MG63 (cell line): ENCODE results near the gene PRR5L. TPM values are rescaled to one million over a fixed set of nuclear protein-coding genes. Genes with fewer than 3 reads are reported as not detected.

Experiments used
- total RNA-seq: library from RNA; depleted of rRNA; stranded (reverse); fragments of >200 nt; shearing (Covaris generic); gene quantifications from 2 replicates; pipeline ENCODE4 v1.2.3, GENCODE V29; 2014; ENCODE audit warnings: low replicate concordance; rRNA removed

The PRR5L gene
- total RNA-seq, 1 experiment from 2014 or later, result 5.3 TPM

Other genes with a start within 250 kb of the PRR5L start
- gene COMMD9, start 6.9 kb upstream of the PRR5L start, total RNA-seq, result 19.2 and 130 TPM in 2 replicates
- gene TRAF6, start 214.0 kb downstream of the PRR5L start, total RNA-seq, result 6.1 and 6.7 TPM in 2 replicates